Measurements from ENCODE around the gene IKZF3.
A peak's percentile ranks its signal among the peaks of the same experiment; 100 is the strongest.

IKZF3 gene

GRCh38 chr17:39763051-39763820 is 100.9 kb downstream of the IKZF3 start:
- H3K4me1 ChIP-seq (ENCODE audit: control extremely low read depth in 1 of 4, control insufficient read depth in 4 of 4, insufficient read depth in 4 of 4, low read length in 3 of 4), result peaks cover 0 to 6% (median 4%) of the 10 kb centered on the region in 4 experiments
- H3K9me3 ChIP-seq (ENCODE audit: control extremely low read depth in 1 of 5, control insufficient read depth in 4 of 5, insufficient read depth in 2 of 5, low read depth in 1 of 5, low read length in 4 of 5), result no peaks in the 10 kb centered on the region
- no CpG with 5 or more reads among the region's 5 CpGs for WGBS (ENCODE audit: insufficient coverage)
- ChIA-PET POLR2A (no interaction called here), CTCF (no interaction called here)
- no peaks in the 10 kb centered on the region for H3K36me3 ChIP-seq (ENCODE audit: control insufficient read depth in 4 of 4, insufficient read depth in 4 of 4, low read length in 3 of 4)
- H3K27me3 ChIP-seq (replicated peaks in 2 of 5; ENCODE audit: control insufficient read depth in 4 of 5, insufficient read depth in 5 of 5, low read length in 4 of 5), result peaks cover 0 to 11% (median 8%) of the 10 kb centered on the region in 5 experiments
- no peak overlapping the region for H3K27ac ChIP-seq (ENCODE audit: insufficient read depth in 1 of 2, low read depth in 1 of 2, low read length in 2 of 2, poor library complexity in 1 of 2, severe bottlenecking in 2 of 2)
- no peak for DNase-seq
- no peak overlapping the region for H3K4me3 ChIP-seq (ENCODE audit: control insufficient read depth in 1 of 7, extremely low read depth in 1 of 7, insufficient read depth in 4 of 7, low read depth in 2 of 7, low read length in 6 of 7)

GRCh38 chr17:39761861-39762496 is 102.1 kb downstream of the IKZF3 start:
- 96% methylated on average over 4 of the region's 10 CpGs for WGBS (ENCODE audit: insufficient coverage)
- CTCF ChIA-PET, result no interaction called here
- H3K36me3 ChIP-seq (ENCODE audit: control insufficient read depth in 4 of 4, insufficient read depth in 4 of 4, low read length in 3 of 4), result no peaks in the 10 kb centered on the region

GRCh38 chr17:39759204-39759603 is 104.9 kb downstream of the IKZF3 start:
- Histone ChIP-seq H3K4me3 (ENCODE audit: control insufficient read depth in 1 of 7, extremely low read depth in 1 of 7, insufficient read depth in 4 of 7, low read depth in 2 of 7, low read length in 6 of 7) (no peak overlapping the region), H3K27me3 (replicated peaks in 2 of 5; ENCODE audit: control insufficient read depth in 4 of 5, insufficient read depth in 5 of 5, low read length in 4 of 5) (peaks cover 0 to 5% (median 0%) of the 10 kb centered on the region in 5 experiments), H3K27ac (ENCODE audit: insufficient read depth in 1 of 2, low read depth in 1 of 2, low read length in 2 of 2, poor library complexity in 1 of 2, severe bottlenecking in 2 of 2) (no peak overlapping the region), H3K4me1 (ENCODE audit: control extremely low read depth in 1 of 4, control insufficient read depth in 4 of 4, insufficient read depth in 4 of 4, low read length in 3 of 4) (peaks cover 9 to 40% (median 32%) of the 10 kb centered on the region in 4 experiments), H3K36me3 (ENCODE audit: control insufficient read depth in 4 of 4, insufficient read depth in 4 of 4, low read length in 3 of 4) (no peaks in the 10 kb centered on the region), H3K9me3 (ENCODE audit: control extremely low read depth in 1 of 5, control insufficient read depth in 4 of 5, insufficient read depth in 2 of 5, low read depth in 1 of 5, low read length in 4 of 5) (no peaks in the 10 kb centered on the region)
- ChIA-PET CTCF (interaction anchor here (0.9 to 1.5 kb wide), 3 partner anchors 10 to 30 kb away, joined by 3 to 4 read pairs (median 3); no protein-coding TSS in a partner anchor), POLR2A (interaction anchor here (0.6 to 0.7 kb wide), 2 partner anchors 36 to 83 kb away, joined by 3 to 10 read pairs; no protein-coding TSS in a partner anchor)
- no peak for DNase-seq
- 100% methylated on average over 4 of the region's 5 CpGs for whole genome bisulfite sequencing (ENCODE audit: insufficient coverage)

More at GRCh38 chr17:39761861-39762496, 102.1 kb downstream of the IKZF3 start:
- Histone ChIP-seq H3K4me3 (ENCODE audit: control insufficient read depth in 1 of 7, extremely low read depth in 1 of 7, insufficient read depth in 4 of 7, low read depth in 2 of 7, low read length in 6 of 7) (no peak overlapping the region), H3K4me1 (ENCODE audit: control extremely low read depth in 1 of 4, control insufficient read depth in 4 of 4, insufficient read depth in 4 of 4, low read length in 3 of 4) (peaks cover 4 to 18% (median 11%) of the 10 kb centered on the region in 4 experiments), H3K27ac (ENCODE audit: insufficient read depth in 1 of 2, low read depth in 1 of 2, low read length in 2 of 2, poor library complexity in 1 of 2, severe bottlenecking in 2 of 2) (no peak overlapping the region), H3K9me3 (ENCODE audit: control extremely low read depth in 1 of 5, control insufficient read depth in 4 of 5, insufficient read depth in 2 of 5, low read depth in 1 of 5, low read length in 4 of 5) (no peaks in the 10 kb centered on the region), H3K27me3 (replicated peaks in 2 of 5; ENCODE audit: control insufficient read depth in 4 of 5, insufficient read depth in 5 of 5, low read length in 4 of 5) (peaks cover 0 to 11% (median 8%) of the 10 kb centered on the region in 5 experiments)
- DNase-seq, result no peak
- POLR2A ChIA-PET, result no interaction called here

GRCh38 chr17:39757931-39758873 is 105.9 kb downstream of the IKZF3 start:
- no peaks in the 10 kb centered on the region for H3K9me3 ChIP-seq (ENCODE audit: control extremely low read depth in 1 of 5, control insufficient read depth in 4 of 5, insufficient read depth in 2 of 5, low read depth in 1 of 5, low read length in 4 of 5)
- H3K36me3 ChIP-seq (ENCODE audit: control insufficient read depth in 4 of 4, insufficient read depth in 4 of 4, low read length in 3 of 4), result no peaks in the 10 kb centered on the region
- ChIA-PET CTCF (interaction anchor here (0.6 to 1.5 kb wide), 2 partner anchors 12 to 18 kb away, joined by 3 to 4 read pairs; no protein-coding TSS in a partner anchor), POLR2A (no interaction called here)
- peak in 2 of 3 donors; percentile 62 to 71 for DNase-seq
- H3K4me3 ChIP-seq (ENCODE audit: control insufficient read depth in 1 of 7, extremely low read depth in 1 of 7, insufficient read depth in 4 of 7, low read depth in 2 of 7, low read length in 6 of 7), result no peak overlapping the region
- WGBS (ENCODE audit: insufficient coverage), result 74% methylated on average over 8 of the region's 12 CpGs
- H3K4me1 ChIP-seq (ENCODE audit: control extremely low read depth in 1 of 4, control insufficient read depth in 4 of 4, insufficient read depth in 4 of 4, low read length in 3 of 4), result peaks cover 9 to 49% (median 41%) of the 10 kb centered on the region in 4 experiments
- H3K27ac ChIP-seq (ENCODE audit: insufficient read depth in 1 of 2, low read depth in 1 of 2, low read length in 2 of 2, poor library complexity in 1 of 2, severe bottlenecking in 2 of 2), result no peak overlapping the region
- peaks cover 0 to 5% (median 0%) of the 10 kb centered on the region in 5 experiments for H3K27me3 ChIP-seq (replicated peaks in 2 of 5; ENCODE audit: control insufficient read depth in 4 of 5, insufficient read depth in 5 of 5, low read length in 4 of 5)

GRCh38 chr17:39757176-39757662 is 106.9 kb downstream of the IKZF3 start:
- 100% methylated on average over 2 of the region's 4 CpGs for WGBS (ENCODE audit: insufficient coverage)
- peaks cover 9 to 52% (median 45%) of the 10 kb centered on the region in 4 experiments for H3K4me1 ChIP-seq (ENCODE audit: control extremely low read depth in 1 of 4, control insufficient read depth in 4 of 4, insufficient read depth in 4 of 4, low read length in 3 of 4)
- POLR2A ChIA-PET, result interaction anchor here (0.8 kb wide), 1 partner anchor 281 kb away, joined by 3 read pairs; no protein-coding TSS in a partner anchor

GRCh38 chr17:39756380-39757079 is 107.6 kb downstream of the IKZF3 start:
- Histone ChIP-seq H3K36me3 (ENCODE audit: control insufficient read depth in 4 of 4, insufficient read depth in 4 of 4, low read length in 3 of 4) (no peaks in the 10 kb centered on the region), H3K27ac (ENCODE audit: insufficient read depth in 1 of 2, low read depth in 1 of 2, low read length in 2 of 2, poor library complexity in 1 of 2, severe bottlenecking in 2 of 2) (peak overlapping the region in 1 of 2 experiments; percentile 49), H3K9me3 (ENCODE audit: control extremely low read depth in 1 of 5, control insufficient read depth in 4 of 5, insufficient read depth in 2 of 5, low read depth in 1 of 5, low read length in 4 of 5) (no peaks in the 10 kb centered on the region), H3K4me1 (ENCODE audit: control extremely low read depth in 1 of 4, control insufficient read depth in 4 of 4, insufficient read depth in 4 of 4, low read length in 3 of 4) (peaks cover 9 to 52% (median 45%) of the 10 kb centered on the region in 4 experiments), H3K27me3 (replicated peaks in 2 of 5; ENCODE audit: control insufficient read depth in 4 of 5, insufficient read depth in 5 of 5, low read length in 4 of 5) (peaks cover 0 to 5% (median 0%) of the 10 kb centered on the region in 5 experiments), H3K4me3 (ENCODE audit: control insufficient read depth in 1 of 7, extremely low read depth in 1 of 7, insufficient read depth in 4 of 7, low read depth in 2 of 7, low read length in 6 of 7) (peak overlapping the region in 1 of 7 experiments; percentile 31)
- ChIA-PET CTCF (interaction anchor here (0.8 to 2.5 kb wide), 3 partner anchors 26 to 103 kb away, joined by 3 to 8 read pairs (median 4); no protein-coding TSS in a partner anchor), POLR2A (interaction anchor here (0.8 kb wide), 1 partner anchor 280 kb away, joined by 3 read pairs; no protein-coding TSS in a partner anchor)
- 88% methylated on average over 4 of the region's 7 CpGs for WGBS (ENCODE audit: insufficient coverage)
- DNase-seq, result no peak

More at GRCh38 chr17:39757176-39757662, 106.9 kb downstream of the IKZF3 start:
- CTCF ChIA-PET, result interaction anchor here (2.5 kb wide), 1 partner anchor 85 kb away, joined by 8 read pairs; no protein-coding TSS in a partner anchor
- no peaks in the 10 kb centered on the region for H3K9me3 ChIP-seq (ENCODE audit: control extremely low read depth in 1 of 5, control insufficient read depth in 4 of 5, insufficient read depth in 2 of 5, low read depth in 1 of 5, low read length in 4 of 5)
- H3K36me3 ChIP-seq (ENCODE audit: control insufficient read depth in 4 of 4, insufficient read depth in 4 of 4, low read length in 3 of 4), result no peaks in the 10 kb centered on the region
- H3K27ac ChIP-seq (ENCODE audit: insufficient read depth in 1 of 2, low read depth in 1 of 2, low read length in 2 of 2, poor library complexity in 1 of 2, severe bottlenecking in 2 of 2), result no peak overlapping the region
- no peak for DNase-seq
- H3K4me3 ChIP-seq (ENCODE audit: control insufficient read depth in 1 of 7, extremely low read depth in 1 of 7, insufficient read depth in 4 of 7, low read depth in 2 of 7, low read length in 6 of 7), result no peak overlapping the region
- peaks cover 0 to 5% (median 0%) of the 10 kb centered on the region in 5 experiments for H3K27me3 ChIP-seq (replicated peaks in 2 of 5; ENCODE audit: control insufficient read depth in 4 of 5, insufficient read depth in 5 of 5, low read length in 4 of 5)

All from common myeloid progenitor, CD34-positive (primary cell).